ENCODE measurements around the gene STPG4. TPM values are rescaled to one million over a fixed set of nuclear protein-coding genes. Genes with fewer than 3 reads are reported as not detected.

STPG4 gene
- total RNA-seq, 2 donors from 2014 or later = 0.15 to 0.42 TPM

DNA sequence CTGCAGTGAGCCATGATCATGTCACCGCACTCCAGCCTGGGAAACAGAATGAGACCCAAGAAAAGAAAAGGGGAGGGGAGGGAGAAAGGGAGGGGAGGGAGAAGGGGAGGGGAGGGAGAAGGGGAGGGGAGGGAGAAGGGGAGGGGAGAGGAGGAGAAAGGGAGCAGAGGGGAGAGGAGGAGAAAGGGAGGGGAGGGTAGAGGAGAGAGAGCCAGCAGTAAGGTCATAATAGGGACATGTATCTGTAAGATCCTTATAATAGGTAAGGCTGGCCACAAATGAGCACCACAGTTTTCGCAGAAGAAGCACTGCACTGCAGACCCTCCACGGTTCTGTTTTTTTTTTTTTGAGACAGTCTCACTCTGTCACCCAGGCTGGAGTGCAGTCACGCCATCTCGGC, 62.6 kb downstream of the STPG4 start:
- H3K27me3 Mint-ChIP-seq (ENCODE audit: insufficient read depth) = peaks cover 59% of the 10 kb centered on the region
- peaks cover 23% of the 10 kb centered on the region for H3K4me1 Mint-ChIP-seq
- Histone ChIP-seq H3K36me3 (ENCODE audit: control insufficient read depth, insufficient read depth, low read length) (no peaks in the 10 kb centered on the region), H3K9me3 (ENCODE audit: control insufficient read depth, low read length) (no peaks in the 10 kb centered on the region), H3K27me3 (ENCODE audit: control insufficient read depth, insufficient read depth, low read length, poor library complexity, severe bottlenecking) (peaks cover 19% of the 10 kb centered on the region), H3K27ac (ENCODE audit: low read depth, low read length) (no peak overlapping the region), H3K9ac (ENCODE audit: extremely low read depth, low read length, poor library complexity, severe bottlenecking) (no peak overlapping the region), H3K4me3 (ENCODE audit: low read length) (no peak overlapping the region), H3K4me1 (ENCODE audit: control insufficient read depth, insufficient read depth, low read length) (peaks cover 16% of the 10 kb centered on the region)
- no peak overlapping the region for H3K4me3 Mint-ChIP-seq
- H3K36me3 Mint-ChIP-seq (ENCODE audit: low read depth) = no peaks in the 10 kb centered on the region
- no peak for DNase-seq
- TF ChIP-seq, protein P1, sequence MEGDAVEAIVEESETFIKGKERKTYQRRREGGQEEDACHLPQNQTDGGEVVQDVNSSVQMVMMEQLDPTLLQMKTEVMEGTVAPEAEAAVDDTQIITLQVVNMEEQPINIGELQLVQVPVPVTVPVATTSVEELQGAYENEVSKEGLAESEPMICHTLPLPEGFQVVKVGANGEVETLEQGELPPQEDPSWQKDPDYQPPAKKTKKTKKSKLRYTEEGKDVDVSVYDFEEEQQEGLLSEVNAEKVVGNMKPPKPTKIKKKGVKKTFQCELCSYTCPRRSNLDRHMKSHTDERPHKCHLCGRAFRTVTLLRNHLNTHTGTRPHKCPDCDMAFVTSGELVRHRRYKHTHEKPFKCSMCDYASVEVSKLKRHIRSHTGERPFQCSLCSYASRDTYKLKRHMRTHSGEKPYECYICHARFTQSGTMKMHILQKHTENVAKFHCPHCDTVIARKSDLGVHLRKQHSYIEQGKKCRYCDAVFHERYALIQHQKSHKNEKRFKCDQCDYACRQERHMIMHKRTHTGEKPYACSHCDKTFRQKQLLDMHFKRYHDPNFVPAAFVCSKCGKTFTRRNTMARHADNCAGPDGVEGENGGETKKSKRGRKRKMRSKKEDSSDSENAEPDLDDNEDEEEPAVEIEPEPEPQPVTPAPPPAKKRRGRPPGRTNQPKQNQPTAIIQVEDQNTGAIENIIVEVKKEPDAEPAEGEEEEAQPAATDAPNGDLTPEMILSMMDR (conservative IDR thresholded peaks at IDR 0.05) = no peak
- 96% methylated on average over 4 to 5 of the region's 5 CpGs for WGBS, 2 experiments (ENCODE audit: insufficient coverage in 1 of 2, insufficient read length in 1 of 2)
- H3K27ac Mint-ChIP-seq = no peak overlapping the region
- H3K9me3 Mint-ChIP-seq = no peaks in the 10 kb centered on the region

DNA sequence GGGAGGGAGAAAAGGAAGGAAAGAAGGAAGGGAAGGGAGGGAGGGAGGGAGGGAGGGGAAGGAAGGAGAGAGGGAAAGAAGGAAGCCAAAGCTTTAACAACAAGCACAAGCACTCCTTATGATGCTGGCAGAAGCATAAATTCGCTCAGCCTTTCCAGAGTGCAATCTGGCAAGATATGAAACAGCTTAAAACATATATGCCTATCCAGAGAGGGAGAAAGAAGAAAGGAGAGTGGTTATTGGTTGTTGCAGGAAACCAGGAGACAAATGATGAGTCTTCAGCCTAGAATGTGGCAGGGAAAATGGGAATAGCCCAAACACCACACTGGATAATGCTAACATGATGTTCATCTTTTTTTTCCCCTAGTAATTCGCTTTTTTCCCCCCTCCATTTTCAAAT, 64.0 kb downstream of the STPG4 start:
- H3K9ac ChIP-seq (ENCODE audit: extremely low read depth, low read length, poor library complexity, severe bottlenecking) = no peak overlapping the region

DNA sequence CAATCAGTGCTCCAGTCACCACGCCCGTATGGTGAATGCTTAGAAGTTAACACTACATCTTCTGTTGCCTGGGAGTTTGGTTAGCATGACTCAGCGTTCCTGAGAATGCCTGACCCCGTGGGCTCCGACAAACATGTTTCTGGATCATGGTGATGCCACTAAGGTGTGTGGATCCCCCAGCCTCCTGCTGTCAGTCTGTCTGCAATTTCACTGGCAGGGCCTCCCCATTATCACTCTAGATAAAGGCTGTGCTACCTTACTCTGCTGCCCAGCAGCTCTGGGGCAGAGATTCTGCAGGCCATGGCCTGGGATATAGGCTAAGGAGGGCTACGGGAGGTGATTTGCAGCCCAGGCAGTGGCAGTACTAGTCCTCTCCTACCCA, 66.0 kb downstream of the STPG4 start:
- no peak overlapping the region for H3K4me3 ChIP-seq (ENCODE audit: low read length)
- H3K9me3 Mint-ChIP-seq = no peaks in the 10 kb centered on the region
- DNase-seq = no peak
- peaks cover 18% of the 10 kb centered on the region for H3K27me3 ChIP-seq (ENCODE audit: control insufficient read depth, insufficient read depth, low read length, poor library complexity, severe bottlenecking)
- peaks cover 12% of the 10 kb centered on the region for H3K4me1 Mint-ChIP-seq
- no peaks in the 10 kb centered on the region for H3K36me3 ChIP-seq (ENCODE audit: control insufficient read depth, insufficient read depth, low read length)
- H3K4me3 Mint-ChIP-seq = no peak overlapping the region
- 91 to 93% methylated on average over 4 to 6 of the region's 6 CpGs for WGBS, 2 experiments (ENCODE audit: insufficient coverage in 1 of 2, insufficient read length in 1 of 2)
- no peaks in the 10 kb centered on the region for H3K36me3 Mint-ChIP-seq (ENCODE audit: low read depth)
- H3K27ac Mint-ChIP-seq = peak overlapping the region; percentile 31
- H3K9ac ChIP-seq (ENCODE audit: extremely low read depth, low read length, poor library complexity, severe bottlenecking) = no peak overlapping the region
- no peaks in the 10 kb centered on the region for H3K9me3 ChIP-seq (ENCODE audit: control insufficient read depth, low read length)
- H3K27me3 Mint-ChIP-seq (ENCODE audit: insufficient read depth) = peaks cover 51% of the 10 kb centered on the region
- peaks cover 12% of the 10 kb centered on the region for H3K4me1 ChIP-seq (ENCODE audit: control insufficient read depth, insufficient read depth, low read length)
- H3K27ac ChIP-seq (ENCODE audit: low read depth, low read length) = no peak overlapping the region
- TF ChIP-seq, protein P1 (conservative IDR thresholded peaks at IDR 0.05) = no peak

More for the DNA sequence above, 64.0 kb downstream of the STPG4 start:
- H3K27me3 Mint-ChIP-seq (ENCODE audit: insufficient read depth) = peaks cover 56% of the 10 kb centered on the region
- Histone ChIP-seq H3K9me3 (ENCODE audit: control insufficient read depth, low read length) (no peaks in the 10 kb centered on the region), H3K27ac (ENCODE audit: low read depth, low read length) (no peak overlapping the region), H3K4me3 (ENCODE audit: low read length) (no peak overlapping the region), H3K36me3 (ENCODE audit: control insufficient read depth, insufficient read depth, low read length) (no peaks in the 10 kb centered on the region), H3K4me1 (ENCODE audit: control insufficient read depth, insufficient read depth, low read length) (peaks cover 13% of the 10 kb centered on the region), H3K27me3 (ENCODE audit: control insufficient read depth, insufficient read depth, low read length, poor library complexity, severe bottlenecking) (peaks cover 27% of the 10 kb centered on the region)
- no peaks in the 10 kb centered on the region for H3K36me3 Mint-ChIP-seq (ENCODE audit: low read depth)
- no peaks in the 10 kb centered on the region for H3K9me3 Mint-ChIP-seq
- WGBS, 2 experiments (ENCODE audit: insufficient coverage in 1 of 2, insufficient read length in 1 of 2) = 80 to 84% methylated on average over 1 to 2 of the region's 2 CpGs
- TF ChIP-seq, protein P1 (conservative IDR thresholded peaks at IDR 0.05) = no peak
- H3K4me3 Mint-ChIP-seq = no peak overlapping the region
- peaks cover 15% of the 10 kb centered on the region for H3K4me1 Mint-ChIP-seq
- DNase-seq = no peak
- no peak overlapping the region for H3K27ac Mint-ChIP-seq
